A673 (cell line): ENCODE measurements around the gene LIMS2. TPM values are rescaled to one million over a fixed set of nuclear protein-coding genes. Genes with fewer than 3 reads are reported as not detected.

ENCODE experiments used
- BruUV-seq: library from RNA; stranded (reverse); fragments of 400-500 nt; replicated peaks from 2 replicates; lab custom pipeline; 2021; lab: Mats Ljungman, UMichigan
- CTCF ChIA-PET: fragments of 300-600 bp; sonication (Branson Sonifier 250); formaldehyde crosslinking; loops from one replicate; lab custom pipeline; 2022; ENCODE audit warnings: antibody characterized with exemption; lab: Charles Lee
- POLR2A ChIA-PET: fragments of 300-600 bp; sonication (Branson Sonifier 250); formaldehyde crosslinking; loops from one replicate; lab custom pipeline; 2022; ENCODE audit warnings: antibody characterized with exemption; ENCODE audit not compliant: low non-redundant PET; lab: Charles Lee
- DNase-seq: peaks from one replicate; pipeline ENCODE4 v3.0.0-alpha.2; 2015; ENCODE audit warnings: low spot score
- H3K27ac ChIP-seq: fragments of 200-600 bp; sonication (generic); 2 replicates; pipeline ENCODE4 v1.5.1; 2016; ENCODE audit warnings: mixed run types, low read depth, mild to moderate bottlenecking, mixed read lengths, antibody characterized with exemption, low read length; ENCODE audit not compliant: poor library complexity, severe bottlenecking
- H3K27me3 ChIP-seq: fragments of 200-600 bp; sonication (generic); replicated peaks from 2 replicates; pipeline ENCODE4 v1.6.1; 2017; ENCODE audit warnings: mixed run types, low read depth, mild to moderate bottlenecking, mixed read lengths, antibody characterized with exemption, low read length; ENCODE audit not compliant: insufficient read depth, poor library complexity
- H3K36me3 ChIP-seq: fragments of 200-600 bp; sonication (generic); 2 replicates; pipeline ENCODE4 v1.6.1; 2016; ENCODE audit warnings: mixed run types, mild to moderate bottlenecking, mixed read lengths, antibody characterized with exemption, low read length; ENCODE audit not compliant: insufficient read depth, poor library complexity, severe bottlenecking
- H3K4me1 ChIP-seq: fragments of 200-600 bp; sonication (generic); 2 replicates; pipeline ENCODE4 v1.6.1; 2017; ENCODE audit warnings: mixed run types, mild to moderate bottlenecking, mixed read lengths, antibody characterized with exemption, low read length; ENCODE audit not compliant: insufficient read depth, poor library complexity, severe bottlenecking
- H3K4me3 ChIP-seq: fragments of 200-600 bp; sonication (generic); 2 replicates; pipeline ENCODE4 v1.5.1; 2016; ENCODE audit warnings: low read depth, mixed run types, mild to moderate bottlenecking, mixed read lengths, low read length; ENCODE audit not compliant: poor library complexity, severe bottlenecking
- H3K9me3 ChIP-seq: fragments of 200-600 bp; sonication (generic); 2 replicates; pipeline ENCODE4 v1.6.1; 2016; ENCODE audit warnings: mixed run types, low read depth, mild to moderate bottlenecking, mixed read lengths, antibody characterized with exemption, low read length; ENCODE audit not compliant: poor library complexity, severe bottlenecking
- EZH2 ChIP-seq: fragments of 200-600 bp; sonication (generic); IDR thresholded peaks from 2 replicates; pipeline ENCODE4 v1.6.1; 2017; ENCODE audit warnings: borderline replicate concordance, low read depth, mild to moderate bottlenecking, mixed read lengths, antibody characterized with exemption, low read length; ENCODE audit not compliant: poor library complexity, severe bottlenecking
- intact Hi-C: fragments of 100-400 bp; cut with micrococcal nuclease; formaldehyde crosslinking; loops from one replicate; pipeline ENCODE4 v1.10.0; 2022; ENCODE audit not compliant: unreplicated experiment
- total RNA-seq: library from RNA; stranded (reverse); gene quantifications from 2 replicates; pipeline ENCODE4 v1.2.3, GENCODE V29; 2021
- TF ChIP-seq, protein P1 (sequence below): fragments of 300-800, 200-600 bp; sonication (generic); conservative IDR thresholded peaks from 2 replicates; pipeline ENCODE4 v1.5.1; 2017; ENCODE audit warnings: low read depth, mild to moderate bottlenecking, antibody characterized with exemption, low read length, moderate library complexity, mixed read lengths

The LIMS2 gene
- total RNA-seq, 1 experiment from 2014 or later: 1.2 TPM

DNA sequence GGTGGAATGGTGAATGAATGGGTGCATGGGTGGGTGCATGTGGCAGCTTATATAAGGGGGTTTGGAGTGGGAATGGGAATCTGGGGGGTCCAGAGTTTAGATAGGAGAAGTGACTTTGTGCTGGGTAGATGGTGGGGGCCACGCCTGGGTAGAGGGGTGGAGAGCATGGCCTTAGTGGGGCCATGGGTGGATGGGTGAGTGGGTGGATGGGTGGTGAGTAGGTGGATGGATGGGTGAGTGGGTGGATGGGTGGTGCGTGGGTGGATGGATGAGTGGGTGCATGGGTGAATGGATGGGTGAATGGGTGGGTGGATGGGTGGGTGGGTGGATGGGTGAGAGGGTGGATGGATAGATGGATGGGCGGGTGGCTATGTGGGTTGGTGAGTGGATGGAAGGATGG lies 86.0 kb downstream of the LIMS2 start:
- no TSS peak for BruUV-seq
- H3K27ac ChIP-seq: no peak overlapping the region
- no peaks in the 10 kb centered on the region for H3K9me3 ChIP-seq
- TF ChIP-seq, protein P1, sequence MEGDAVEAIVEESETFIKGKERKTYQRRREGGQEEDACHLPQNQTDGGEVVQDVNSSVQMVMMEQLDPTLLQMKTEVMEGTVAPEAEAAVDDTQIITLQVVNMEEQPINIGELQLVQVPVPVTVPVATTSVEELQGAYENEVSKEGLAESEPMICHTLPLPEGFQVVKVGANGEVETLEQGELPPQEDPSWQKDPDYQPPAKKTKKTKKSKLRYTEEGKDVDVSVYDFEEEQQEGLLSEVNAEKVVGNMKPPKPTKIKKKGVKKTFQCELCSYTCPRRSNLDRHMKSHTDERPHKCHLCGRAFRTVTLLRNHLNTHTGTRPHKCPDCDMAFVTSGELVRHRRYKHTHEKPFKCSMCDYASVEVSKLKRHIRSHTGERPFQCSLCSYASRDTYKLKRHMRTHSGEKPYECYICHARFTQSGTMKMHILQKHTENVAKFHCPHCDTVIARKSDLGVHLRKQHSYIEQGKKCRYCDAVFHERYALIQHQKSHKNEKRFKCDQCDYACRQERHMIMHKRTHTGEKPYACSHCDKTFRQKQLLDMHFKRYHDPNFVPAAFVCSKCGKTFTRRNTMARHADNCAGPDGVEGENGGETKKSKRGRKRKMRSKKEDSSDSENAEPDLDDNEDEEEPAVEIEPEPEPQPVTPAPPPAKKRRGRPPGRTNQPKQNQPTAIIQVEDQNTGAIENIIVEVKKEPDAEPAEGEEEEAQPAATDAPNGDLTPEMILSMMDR: no peak
- TF ChIP-seq EZH2: no peak
- ChIA-PET POLR2A (no interaction called here), CTCF (no interaction called here)
- H3K4me1 ChIP-seq: no peaks in the 10 kb centered on the region
- H3K4me3 ChIP-seq: no peak overlapping the region
- no peaks in the 10 kb centered on the region for H3K36me3 ChIP-seq
- intact Hi-C loops: no loop called here
- DNase-seq: no peak
- no peaks in the 10 kb centered on the region for H3K27me3 ChIP-seq

Other genes starting within 250 kb of the LIMS2 start
- 66.0 and 67.2 TPM in 2 replicates for gene IWS1, start 149.0 kb downstream of the LIMS2 start, total RNA-seq
- 0.24 TPM in 1 of 2 replicates, not detected in the other for gene MYO7B, start 139.8 kb downstream of the LIMS2 start, total RNA-seq
- gene GPR17, start 29.4 kb downstream of the LIMS2 start, total RNA-seq: 0.28 and 0.45 TPM in 2 replicates
- gene SFT2D3, start 26.0 kb upstream of the LIMS2 start, total RNA-seq: 7.1 and 7.6 TPM in 2 replicates
- 83.8 and 87.1 TPM in 2 replicates for gene WDR33, start 135.6 kb upstream of the LIMS2 start, total RNA-seq
- 88.4 and 90.0 TPM in 2 replicates for gene POLR2D, start 182.6 kb upstream of the LIMS2 start, total RNA-seq
- gene AMMECR1L, start 210.4 kb upstream of the LIMS2 start, total RNA-seq: 24.1 and 26.0 TPM in 2 replicates